WTC11 (cell line): ENCODE data around the gene FNIP2. TPM values are rescaled to one million over a fixed set of nuclear protein-coding genes. Genes with fewer than 3 reads are reported as not detected.

Experiments
- ATAC-seq: fragments of 200-7000 bp; cut with Tn5 transposase; 2 replicates; pipeline ENCODE4 v1.10.0; 2021; ENCODE audit warnings: mild to moderate bottlenecking, moderate library complexity
- CTCF ChIA-PET: fragments of 300-600 bp; sonication (Branson Sonifier 250); formaldehyde crosslinking; loops from one replicate; lab custom pipeline; 2021; ENCODE audit warnings: antibody characterized with exemption; lab: Charles Lee
- POLR2A ChIA-PET: fragments of 350-600 bp; sonication (Branson Sonifier 250); formaldehyde crosslinking; loops from one replicate; lab custom pipeline; 2021; ENCODE audit warnings: antibody characterized with exemption; lab: Charles Lee
- DNase-seq: peaks from one replicate; pipeline ENCODE4 v3.0.0; 2021; ENCODE audit warnings: low spot score
- H3K27ac Mint-ChIP-seq: 2 replicates; pipeline ENCODE4 v1.8.0; 2021; ENCODE audit warnings: mixed read lengths
- H3K27me3 Mint-ChIP-seq: 2 replicates; pipeline ENCODE4 v1.8.0; 2021; ENCODE audit warnings: low read depth, mild to moderate bottlenecking, moderate library complexity, mixed read lengths
- H3K36me3 Mint-ChIP-seq: 2 replicates; pipeline ENCODE4 v1.8.0; 2021; ENCODE audit warnings: mixed read lengths
- H3K4me1 Mint-ChIP-seq: 2 replicates; pipeline ENCODE4 v1.8.0; 2022; ENCODE audit warnings: mixed read lengths
- H3K4me3 Mint-ChIP-seq: 2 replicates; pipeline ENCODE4 v1.8.0; 2021; ENCODE audit warnings: mild to moderate bottlenecking, moderate library complexity, mixed read lengths
- H3K9me3 Mint-ChIP-seq: 2 replicates; pipeline ENCODE4 v1.8.0; 2021; ENCODE audit warnings: mixed read lengths
- ATF2 ChIP-seq: sonication (generic); formaldehyde crosslinking; IDR thresholded peaks from 2 replicates; pipeline ENCODE4 v1.8.1; 2022; ENCODE audit warnings: low read depth, missing genetic modification reagents, borderline replicate concordance
- CREB1 ChIP-seq: sonication (generic); formaldehyde crosslinking; IDR thresholded peaks from 2 replicates; pipeline ENCODE4 v1.8.0; 2023; ENCODE audit warnings: mild to moderate bottlenecking, missing genetic modification reagents
- FOXP1 ChIP-seq: sonication (generic); formaldehyde crosslinking; IDR thresholded peaks from 2 replicates; pipeline ENCODE4 v1.8.0; 2022; ENCODE audit warnings: missing genetic modification reagents, mild to moderate bottlenecking, moderate library complexity, borderline replicate concordance
- OVOL2 ChIP-seq: fragments of 250-450 bp; sonication (Bioruptor Pico); IDR thresholded peaks from 2 replicates; pipeline ENCODE4 v1.9.0; 2021; ENCODE audit warnings: mild to moderate bottlenecking, borderline replicate concordance
- PRDM15 ChIP-seq: sonication (generic); formaldehyde crosslinking; IDR thresholded peaks from 2 replicates; pipeline ENCODE4 v1.8.0; 2022; ENCODE audit warnings: missing genetic modification reagents
- STAT6 ChIP-seq: sonication (generic); formaldehyde crosslinking; conservative IDR thresholded peaks from 2 replicates; pipeline ENCODE4 v1.8.1; 2023; ENCODE audit warnings: mild to moderate bottlenecking, low read depth, missing genetic modification reagents, moderate library complexity
- TEAD1 ChIP-seq: sonication (generic); formaldehyde crosslinking; IDR thresholded peaks from 2 replicates; pipeline ENCODE4 v1.8.0; 2022; ENCODE audit warnings: mild to moderate bottlenecking, missing genetic modification reagents
- ZBTB21 ChIP-seq: sonication (generic); formaldehyde crosslinking; IDR thresholded peaks from 2 replicates; pipeline ENCODE4 v1.8.1; 2023; ENCODE audit warnings: mild to moderate bottlenecking, missing genetic modification reagents, borderline replicate concordance
- ZBTB43 ChIP-seq: sonication (generic); formaldehyde crosslinking; IDR thresholded peaks from 2 replicates; pipeline ENCODE4 v1.8.1; 2023; ENCODE audit warnings: mild to moderate bottlenecking, missing genetic modification reagents
- ZNF219 ChIP-seq: sonication (generic); formaldehyde crosslinking; IDR thresholded peaks from 2 replicates; pipeline ENCODE4 v1.8.0; 2023; ENCODE audit warnings: missing genetic modification reagents, mild to moderate bottlenecking, borderline replicate concordance
- ZNF416 ChIP-seq: fragments of 250-450 bp; sonication (Bioruptor Pico); IDR thresholded peaks from 2 replicates; pipeline ENCODE4 v1.9.0; 2021; ENCODE audit warnings: mild to moderate bottlenecking, inconsistent platforms
- total RNA-seq: library from RNA; stranded (reverse); gene quantifications from 3 replicates; pipeline ENCODE4 v1.2.3, GENCODE V29; 2021
- TF ChIP-seq, protein P1 (sequence below): fragments of 250-450 bp; sonication (Bioruptor Pico); IDR thresholded peaks from 2 replicates; pipeline ENCODE4 v1.9.0; 2021; ENCODE audit warnings: mild to moderate bottlenecking, borderline replicate concordance
- TF ChIP-seq, protein P2 (sequence below): sonication (generic); formaldehyde crosslinking; IDR thresholded peaks from 2 replicates; pipeline ENCODE4 v1.8.0; 2022; ENCODE audit warnings: mild to moderate bottlenecking, missing genetic modification reagents
- TF ChIP-seq, protein P3 (sequence below): fragments of 250-450 bp; sonication (Bioruptor Pico); IDR thresholded peaks from 2 replicates; pipeline ENCODE4 v1.9.0; 2021; ENCODE audit warnings: mild to moderate bottlenecking

FNIP2 gene
- total RNA-seq, 1 experiment from 2014 or later = 8.6 TPM

DNA sequence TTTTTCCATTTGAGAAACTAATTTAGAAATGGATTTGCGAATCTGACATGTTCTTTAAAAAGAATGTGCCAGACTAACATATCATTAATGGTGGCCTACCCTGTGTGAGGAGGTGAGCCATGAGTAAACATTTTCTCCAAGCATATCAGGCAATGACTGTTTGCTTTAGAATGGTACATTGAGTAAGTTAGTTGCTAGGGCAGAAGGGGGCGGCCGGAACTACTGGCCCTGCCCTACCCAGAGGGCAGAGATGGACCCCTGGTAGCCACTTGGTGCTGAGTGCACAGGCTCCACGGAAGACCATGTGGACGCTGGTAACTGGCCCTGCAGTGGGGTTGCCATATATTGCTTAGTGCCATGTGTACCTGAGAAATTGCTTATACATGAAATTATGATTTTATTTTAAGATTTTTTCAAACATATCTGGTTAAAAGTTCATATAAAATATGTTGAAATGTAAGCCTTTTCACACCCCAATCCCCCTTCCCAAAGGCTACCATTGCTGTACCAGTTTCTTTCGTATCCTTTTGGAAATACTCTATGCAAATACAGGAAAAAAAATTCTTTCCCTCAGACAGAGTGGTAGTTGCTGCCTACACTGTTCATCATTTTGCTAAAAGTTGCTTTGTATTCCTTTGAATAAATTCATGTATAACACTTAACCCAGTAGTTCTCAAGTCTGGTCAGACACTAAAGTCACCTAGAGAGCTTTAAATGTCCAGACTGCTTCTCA lies 8.8 kb downstream of the FNIP2 start:
- no peaks in the 10 kb centered on the region for H3K27me3 Mint-ChIP-seq
- H3K4me1 Mint-ChIP-seq = peaks cover 27% of the 10 kb centered on the region
- H3K4me3 Mint-ChIP-seq = no peak overlapping the region
- POLR2A ChIA-PET = interaction anchor here (0.6 kb wide), 1 partner anchor 60 kb away, joined by 6 read pairs; no protein-coding TSS in a partner anchor
- no peaks in the 10 kb centered on the region for H3K9me3 Mint-ChIP-seq
- no peak for DNase-seq
- CTCF ChIA-PET = no interaction called here
- no peak overlapping the region for H3K27ac Mint-ChIP-seq
- ATAC-seq = 0 out of 2 replicates have a peak, but pooled peaks have one; percentile 39
- H3K36me3 Mint-ChIP-seq = no peaks in the 10 kb centered on the region
- TF ChIP-seq STAT6 (CRISPR knock-in tag) (no peak), ZNF219 (no peak), OVOL2 (CRISPR knock-in tag) (no peak), ATF2 (no peak), ZBTB21 (CRISPR knock-in tag) (no peak), PRDM15 (CRISPR knock-in tag) (no peak)
- TF ChIP-seq, protein P1, sequence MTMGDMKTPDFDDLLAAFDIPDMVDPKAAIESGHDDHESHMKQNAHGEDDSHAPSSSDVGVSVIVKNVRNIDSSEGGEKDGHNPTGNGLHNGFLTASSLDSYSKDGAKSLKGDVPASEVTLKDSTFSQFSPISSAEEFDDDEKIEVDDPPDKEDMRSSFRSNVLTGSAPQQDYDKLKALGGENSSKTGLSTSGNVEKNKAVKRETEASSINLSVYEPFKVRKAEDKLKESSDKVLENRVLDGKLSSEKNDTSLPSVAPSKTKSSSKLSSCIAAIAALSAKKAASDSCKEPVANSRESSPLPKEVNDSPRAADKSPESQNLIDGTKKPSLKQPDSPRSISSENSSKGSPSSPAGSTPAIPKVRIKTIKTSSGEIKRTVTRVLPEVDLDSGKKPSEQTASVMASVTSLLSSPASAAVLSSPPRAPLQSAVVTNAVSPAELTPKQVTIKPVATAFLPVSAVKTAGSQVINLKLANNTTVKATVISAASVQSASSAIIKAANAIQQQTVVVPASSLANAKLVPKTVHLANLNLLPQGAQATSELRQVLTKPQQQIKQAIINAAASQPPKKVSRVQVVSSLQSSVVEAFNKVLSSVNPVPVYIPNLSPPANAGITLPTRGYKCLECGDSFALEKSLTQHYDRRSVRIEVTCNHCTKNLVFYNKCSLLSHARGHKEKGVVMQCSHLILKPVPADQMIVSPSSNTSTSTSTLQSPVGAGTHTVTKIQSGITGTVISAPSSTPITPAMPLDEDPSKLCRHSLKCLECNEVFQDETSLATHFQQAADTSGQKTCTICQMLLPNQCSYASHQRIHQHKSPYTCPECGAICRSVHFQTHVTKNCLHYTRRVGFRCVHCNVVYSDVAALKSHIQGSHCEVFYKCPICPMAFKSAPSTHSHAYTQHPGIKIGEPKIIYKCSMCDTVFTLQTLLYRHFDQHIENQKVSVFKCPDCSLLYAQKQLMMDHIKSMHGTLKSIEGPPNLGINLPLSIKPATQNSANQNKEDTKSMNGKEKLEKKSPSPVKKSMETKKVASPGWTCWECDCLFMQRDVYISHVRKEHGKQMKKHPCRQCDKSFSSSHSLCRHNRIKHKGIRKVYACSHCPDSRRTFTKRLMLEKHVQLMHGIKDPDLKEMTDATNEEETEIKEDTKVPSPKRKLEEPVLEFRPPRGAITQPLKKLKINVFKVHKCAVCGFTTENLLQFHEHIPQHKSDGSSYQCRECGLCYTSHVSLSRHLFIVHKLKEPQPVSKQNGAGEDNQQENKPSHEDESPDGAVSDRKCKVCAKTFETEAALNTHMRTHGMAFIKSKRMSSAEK = no peak

DNA sequence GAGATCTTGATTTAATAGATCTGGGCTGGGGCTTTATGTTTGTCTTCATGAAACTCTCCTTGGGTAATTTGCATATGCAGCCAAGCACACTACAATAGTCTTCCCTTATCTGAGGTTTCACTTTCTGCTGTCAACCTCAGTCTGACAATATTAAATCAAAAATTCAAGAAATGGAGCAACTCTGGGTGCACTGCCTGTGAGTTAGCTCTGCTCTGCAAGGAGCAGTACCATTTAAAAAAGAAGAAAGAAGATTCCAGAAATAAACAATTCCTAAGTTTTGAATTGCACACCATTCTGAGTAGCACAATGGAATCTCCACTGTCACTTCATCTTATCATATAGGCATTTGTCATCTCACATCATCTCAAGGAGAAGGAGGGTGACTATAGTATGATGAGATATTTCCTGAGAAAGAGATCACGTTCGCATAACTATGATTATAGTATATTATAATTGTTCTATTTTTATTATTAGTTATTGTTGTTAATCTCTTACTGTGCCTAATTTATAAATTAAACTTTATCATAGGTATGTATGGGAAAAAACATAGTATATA lies 9.4 kb downstream of the FNIP2 start:
- POLR2A ChIA-PET = interaction anchor here (0.6 kb wide), 1 partner anchor 60 kb away, joined by 6 read pairs; no protein-coding TSS in a partner anchor
- CTCF ChIA-PET = no interaction called here
- TF ChIP-seq, protein P2, sequence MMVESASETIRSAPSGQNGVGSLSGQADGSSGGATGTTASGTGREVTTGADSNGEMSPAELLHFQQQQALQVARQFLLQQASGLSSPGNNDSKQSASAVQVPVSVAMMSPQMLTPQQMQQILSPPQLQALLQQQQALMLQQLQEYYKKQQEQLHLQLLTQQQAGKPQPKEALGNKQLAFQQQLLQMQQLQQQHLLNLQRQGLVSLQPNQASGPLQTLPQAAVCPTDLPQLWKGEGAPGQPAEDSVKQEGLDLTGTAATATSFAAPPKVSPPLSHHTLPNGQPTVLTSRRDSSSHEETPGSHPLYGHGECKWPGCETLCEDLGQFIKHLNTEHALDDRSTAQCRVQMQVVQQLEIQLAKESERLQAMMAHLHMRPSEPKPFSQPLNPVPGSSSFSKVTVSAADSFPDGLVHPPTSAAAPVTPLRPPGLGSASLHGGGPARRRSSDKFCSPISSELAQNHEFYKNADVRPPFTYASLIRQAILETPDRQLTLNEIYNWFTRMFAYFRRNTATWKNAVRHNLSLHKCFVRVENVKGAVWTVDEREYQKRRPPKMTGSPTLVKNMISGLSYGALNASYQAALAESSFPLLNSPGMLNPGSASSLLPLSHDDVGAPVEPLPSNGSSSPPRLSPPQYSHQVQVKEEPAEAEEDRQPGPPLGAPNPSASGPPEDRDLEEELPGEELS (CRISPR knock-in tag) = no peak
- TF ChIP-seq TEAD1 (CRISPR knock-in tag) (no peak), FOXP1 (CRISPR knock-in tag) (no peak), CREB1 (no peak), ZNF416 (CRISPR knock-in tag) (no peak), ZBTB43 (CRISPR knock-in tag) (no peak)
- TF ChIP-seq, protein P3, sequence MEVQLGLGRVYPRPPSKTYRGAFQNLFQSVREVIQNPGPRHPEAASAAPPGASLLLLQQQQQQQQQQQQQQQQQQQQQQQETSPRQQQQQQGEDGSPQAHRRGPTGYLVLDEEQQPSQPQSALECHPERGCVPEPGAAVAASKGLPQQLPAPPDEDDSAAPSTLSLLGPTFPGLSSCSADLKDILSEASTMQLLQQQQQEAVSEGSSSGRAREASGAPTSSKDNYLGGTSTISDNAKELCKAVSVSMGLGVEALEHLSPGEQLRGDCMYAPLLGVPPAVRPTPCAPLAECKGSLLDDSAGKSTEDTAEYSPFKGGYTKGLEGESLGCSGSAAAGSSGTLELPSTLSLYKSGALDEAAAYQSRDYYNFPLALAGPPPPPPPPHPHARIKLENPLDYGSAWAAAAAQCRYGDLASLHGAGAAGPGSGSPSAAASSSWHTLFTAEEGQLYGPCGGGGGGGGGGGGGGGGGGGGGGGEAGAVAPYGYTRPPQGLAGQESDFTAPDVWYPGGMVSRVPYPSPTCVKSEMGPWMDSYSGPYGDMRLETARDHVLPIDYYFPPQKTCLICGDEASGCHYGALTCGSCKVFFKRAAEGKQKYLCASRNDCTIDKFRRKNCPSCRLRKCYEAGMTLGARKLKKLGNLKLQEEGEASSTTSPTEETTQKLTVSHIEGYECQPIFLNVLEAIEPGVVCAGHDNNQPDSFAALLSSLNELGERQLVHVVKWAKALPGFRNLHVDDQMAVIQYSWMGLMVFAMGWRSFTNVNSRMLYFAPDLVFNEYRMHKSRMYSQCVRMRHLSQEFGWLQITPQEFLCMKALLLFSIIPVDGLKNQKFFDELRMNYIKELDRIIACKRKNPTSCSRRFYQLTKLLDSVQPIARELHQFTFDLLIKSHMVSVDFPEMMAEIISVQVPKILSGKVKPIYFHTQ (CRISPR knock-in tag) = no peak

More for the DNA sequence above, 9.4 kb downstream of the FNIP2 start:
- no peaks in the 10 kb centered on the region for H3K27me3 Mint-ChIP-seq
- DNase-seq (no peak), ATAC-seq (no peak)
- no peak overlapping the region for H3K4me3 Mint-ChIP-seq
- H3K4me1 Mint-ChIP-seq = peaks cover 32% of the 10 kb centered on the region
- no peak overlapping the region for H3K27ac Mint-ChIP-seq
- H3K36me3 Mint-ChIP-seq = no peaks in the 10 kb centered on the region
- H3K9me3 Mint-ChIP-seq = no peaks in the 10 kb centered on the region
